HepG2 (cell line): ENCODE results near the gene KIF24. TPM values are rescaled to one million over a fixed set of nuclear protein-coding genes. Genes with fewer than 3 reads are reported as not detected.

ENCODE experiments used
- CBX1 ChIP-seq: IDR thresholded peaks from one replicate; pipeline ENCODE4 v1.6.1; 2016; ENCODE audit warnings: antibody characterized with exemption, low read depth
- FOXA3 ChIP-seq: IDR thresholded peaks from 2 replicates; pipeline ENCODE4 v1.6.1; 2016; ENCODE audit warnings: missing genetic modification reagents, missing compliant biosample characterization
- FUBP1 ChIP-seq: sonication (generic); formaldehyde crosslinking; IDR thresholded peaks from 2 replicates; pipeline ENCODE4 v1.5.1; 2020; ENCODE audit warnings: missing genetic modification reagents, mild to moderate bottlenecking, borderline replicate concordance
- GZF1 ChIP-seq: sonication (generic); formaldehyde crosslinking; IDR thresholded peaks from 2 replicates; pipeline ENCODE4 v1.5.1; 2020; ENCODE audit warnings: mild to moderate bottlenecking, missing genetic modification reagents
- HIVEP1 ChIP-seq: sonication (generic); formaldehyde crosslinking; IDR thresholded peaks from 2 replicates; pipeline ENCODE4 v1.4.0; 2020; ENCODE audit warnings: mild to moderate bottlenecking, missing genetic modification reagents
- HNF4A ChIP-seq: sonication (generic); formaldehyde crosslinking; IDR thresholded peaks from 2 replicates; pipeline ENCODE4 v1.4.0; 2020; ENCODE audit warnings: missing genetic modification reagents
- HNRNPH1 ChIP-seq: fragments of 200-400 bp; formaldehyde crosslinking; optimal IDR thresholded peaks from 2 replicates; pipeline ENCODE3; 2017; ENCODE audit warnings: mild to moderate bottlenecking, low read depth, low read length
- JDP2 ChIP-seq: sonication (generic); formaldehyde crosslinking; IDR thresholded peaks from 2 replicates; pipeline ENCODE4 v1.8.1; 2022; ENCODE audit warnings: missing genetic modification reagents, borderline replicate concordance
- PAX8 ChIP-seq: sonication (generic); formaldehyde crosslinking; IDR thresholded peaks from 2 replicates; pipeline ENCODE4 v1.8.0; 2022; ENCODE audit warnings: mild to moderate bottlenecking, missing genetic modification reagents, borderline replicate concordance
- PPARG ChIP-seq: conservative IDR thresholded peaks from 2 replicates; pipeline ENCODE4 v1.6.1; 2016; ENCODE audit warnings: missing biosample characterization, missing genetic modification reagents
- SOX13 ChIP-seq, 3 experiments: fragments of 450-650 bp in 1 of 3; sonication (generic) in 1 of 3; formaldehyde crosslinking in 1 of 3; IDR thresholded peaks in 2 of 3; conservative IDR thresholded peaks in 1 of 3; 2 replicates each; pipeline versions ENCODE4 v1.5.0 to v1.6.1; 2016 to 2020; ENCODE audit warnings: antibody characterized with exemption in 1 of 3, mild to moderate bottlenecking in 1 of 3, missing compliant biosample characterization in 1 of 3, missing genetic modification reagents in 1 of 3, moderate library complexity in 1 of 3
- THAP8 ChIP-seq: sonication (generic); formaldehyde crosslinking; IDR thresholded peaks from 2 replicates; pipeline ENCODE4 v1.5.1; 2020; ENCODE audit warnings: missing genetic modification reagents, mild to moderate bottlenecking, borderline replicate concordance
- TMF1 ChIP-seq: sonication (generic); formaldehyde crosslinking; IDR thresholded peaks from 2 replicates; pipeline ENCODE4 v1.8.1; 2022; ENCODE audit warnings: low read depth, missing genetic modification reagents
- WIZ ChIP-seq: sonication (generic); formaldehyde crosslinking; IDR thresholded peaks from 2 replicates; pipeline ENCODE4 v1.5.1; 2020; ENCODE audit warnings: mild to moderate bottlenecking, missing genetic modification reagents
- ZBTB26 ChIP-seq: IDR thresholded peaks from 2 replicates; pipeline ENCODE4 v1.6.1; 2016; ENCODE audit warnings: missing compliant biosample characterization, missing genetic modification reagents, borderline replicate concordance
- ZMAT3 ChIP-seq: sonication (generic); formaldehyde crosslinking; conservative IDR thresholded peaks from 2 replicates; pipeline ENCODE4 v1.7.0; 2021; ENCODE audit warnings: missing genetic modification reagents
- ZNF101 ChIP-seq: sonication (generic); formaldehyde crosslinking; IDR thresholded peaks from 2 replicates; pipeline ENCODE4 v1.4.0; 2020; ENCODE audit warnings: mild to moderate bottlenecking, low read depth, missing genetic modification reagents, borderline replicate concordance
- ZNF234 ChIP-seq: sonication (generic); formaldehyde crosslinking; conservative IDR thresholded peaks from 2 replicates; pipeline ENCODE4 v1.5.1; 2020; ENCODE audit warnings: mild to moderate bottlenecking, missing genetic modification reagents
- ZNF235 ChIP-seq: sonication (generic); formaldehyde crosslinking; IDR thresholded peaks from 2 replicates; pipeline ENCODE4 v1.8.1; 2023; ENCODE audit warnings: mild to moderate bottlenecking, missing genetic modification reagents, borderline replicate concordance
- ZNF333 ChIP-seq: sonication (generic); formaldehyde crosslinking; IDR thresholded peaks from 2 replicates; pipeline ENCODE4 v1.4.0; 2020; ENCODE audit warnings: mild to moderate bottlenecking, missing genetic modification reagents, borderline replicate concordance
- ZNF569 ChIP-seq: sonication (generic); formaldehyde crosslinking; IDR thresholded peaks from 2 replicates; pipeline ENCODE4 v1.5.0; 2020; ENCODE audit warnings: mild to moderate bottlenecking, missing genetic modification reagents, moderate library complexity, borderline replicate concordance
- ZNF670 ChIP-seq: sonication (generic); formaldehyde crosslinking; IDR thresholded peaks from 2 replicates; pipeline ENCODE4 v1.8.0; 2022; ENCODE audit warnings: mild to moderate bottlenecking, missing genetic modification reagents, borderline replicate concordance
- ZNF746 ChIP-seq: sonication (generic); formaldehyde crosslinking; IDR thresholded peaks from 2 replicates; pipeline ENCODE4 v1.8.0; 2022; ENCODE audit warnings: mild to moderate bottlenecking, missing genetic modification reagents
- ZNF772 ChIP-seq: sonication (generic); formaldehyde crosslinking; IDR thresholded peaks from 2 replicates; pipeline ENCODE4 v1.5.0; 2020; ENCODE audit warnings: mild to moderate bottlenecking, missing genetic modification reagents
- ZSCAN31 ChIP-seq: sonication (generic); formaldehyde crosslinking; IDR thresholded peaks from 2 replicates; pipeline ENCODE4 v1.5.0; 2020; ENCODE audit warnings: low read depth, mild to moderate bottlenecking, missing genetic modification reagents
- polyA plus RNA-seq, 8 experiments: library from polyadenylated mRNA; depleted of rRNA in 3 of 8; stranded (reverse) in 7 of 8; unstranded in 1 of 8; fragments of >200 nt; fragmentation: Illumina TruSeq in 4 of 8; extraction: Trizol in 4 of 8; gene quantifications; 2 replicates each; pipeline versions ENCODE4 v1.2.1 to v1.2.3, GENCODE V29; 2011 to 2016; ENCODE audit warnings: low read depth in 4 of 8, missing spikeins in 1 of 8, mixed read lengths in 1 of 8; ENCODE audit not compliant: insufficient read depth in 1 of 8
- total RNA-seq, 5 experiments: library from RNA; depleted of rRNA; stranded (reverse); fragments of >200 nt; fragmentation: Illumina TruSeq; extraction: Trizol; gene quantifications; 2 replicates each; pipeline ENCODE4 v1.2.3, GENCODE V29; 2016; ENCODE audit warnings: low read depth in 1 of 5

Gene KIF24
- total and polyA plus RNA-seq, 2 of the 13 experiments (the other 11 are each of a cell fraction or from before 2014, with no cell fraction given), result 1.1 to 3.0 TPM

- TF ChIP-seq ZNF101 (CRISPR knock-in tag) (no peak), SOX13 (IDR thresholded peaks at IDR 0.05) (peak; percentile 19; the same call in 1 of the 2 replicates), SOX13 (CRISPR knock-in tag; conservative IDR thresholded peaks at IDR 0.05 in 1 of 2, IDR thresholded peaks at IDR 0.05 in 1 of 2) (no peak), HNF4A (no peak; the same call in 1 of the 2 replicates), ZMAT3 (no peak), HNRNPH1 (no peak), PAX8 (CRISPR knock-in tag) (no peak), CBX1 (no peak), WIZ (no peak), FOXA3 (CRISPR knock-in tag) (no peak), PPARG (no peak), JDP2 (CRISPR knock-in tag) (no peak), ZSCAN31 (CRISPR knock-in tag) (0 out of 2 replicates have a peak, but pooled peaks have one; percentile 50), ZNF235 (CRISPR knock-in tag) (no peak), ZNF234 (no peak), FUBP1 (CRISPR knock-in tag) (no peak), GZF1 (no peak; the same call in 1 of the 2 replicates), ZNF569 (CRISPR knock-in tag) (no peak), ZNF772 (CRISPR knock-in tag) (peak; percentile 3; the same call in 1 of the 2 replicates), TMF1 (CRISPR knock-in tag) (no peak; the same call in 1 of the 2 replicates), ZNF746 (no peak), HIVEP1 (peak; percentile 85), ZNF670 (CRISPR knock-in tag) (no peak), ZBTB26 (CRISPR knock-in tag) (no peak; the same call in 1 of the 2 replicates), ZNF333 (peak; percentile 81; the same call in 1 of the 2 replicates), THAP8 (CRISPR knock-in tag) (no peak)
Measured at GRCh38 chr9:34328987-34329832, at the start of gene KIF24, which contains the start of gene NUDT2 (continued).
